ENCODE data around the gene ARRDC3.
"Not testable (repeated sequence)": the region's sequence is repeated elsewhere in the genome, so short reads cannot be mapped to it uniquely, and the experiment has no call there.

Gene ARRDC3

DNA sequence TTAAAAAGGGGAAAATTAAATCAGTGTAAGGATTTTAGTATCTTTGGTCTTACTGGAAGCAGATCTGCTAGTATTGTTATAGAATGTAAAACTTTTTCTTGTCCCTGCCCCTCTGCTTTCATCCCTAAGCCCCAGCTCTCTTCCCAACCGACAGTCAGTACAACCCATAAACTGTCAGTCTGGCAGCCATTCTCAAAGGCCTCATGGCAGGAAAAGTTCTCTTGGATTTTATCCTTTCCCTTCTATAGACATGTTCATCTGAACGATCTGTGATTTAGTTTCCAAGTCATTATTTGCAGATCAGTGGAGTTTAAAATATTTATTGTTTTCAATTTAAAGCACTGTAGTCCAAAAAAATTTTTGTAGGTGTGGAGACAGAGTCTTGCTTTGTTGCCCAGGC, 39.2 kb downstream of the ARRDC3 start:
- Histone ChIP-seq H3K27me3 (no peaks in the 10 kb centered on the region), H3K9me3 (no peaks in the 10 kb centered on the region), H3K4me3 (ENCODE audit: low read depth, low read length) (no peak overlapping the region), H3K4me1 (no peaks in the 10 kb centered on the region), H3K36me3 (no peaks in the 10 kb centered on the region)
- TF ChIP-seq, protein P1, sequence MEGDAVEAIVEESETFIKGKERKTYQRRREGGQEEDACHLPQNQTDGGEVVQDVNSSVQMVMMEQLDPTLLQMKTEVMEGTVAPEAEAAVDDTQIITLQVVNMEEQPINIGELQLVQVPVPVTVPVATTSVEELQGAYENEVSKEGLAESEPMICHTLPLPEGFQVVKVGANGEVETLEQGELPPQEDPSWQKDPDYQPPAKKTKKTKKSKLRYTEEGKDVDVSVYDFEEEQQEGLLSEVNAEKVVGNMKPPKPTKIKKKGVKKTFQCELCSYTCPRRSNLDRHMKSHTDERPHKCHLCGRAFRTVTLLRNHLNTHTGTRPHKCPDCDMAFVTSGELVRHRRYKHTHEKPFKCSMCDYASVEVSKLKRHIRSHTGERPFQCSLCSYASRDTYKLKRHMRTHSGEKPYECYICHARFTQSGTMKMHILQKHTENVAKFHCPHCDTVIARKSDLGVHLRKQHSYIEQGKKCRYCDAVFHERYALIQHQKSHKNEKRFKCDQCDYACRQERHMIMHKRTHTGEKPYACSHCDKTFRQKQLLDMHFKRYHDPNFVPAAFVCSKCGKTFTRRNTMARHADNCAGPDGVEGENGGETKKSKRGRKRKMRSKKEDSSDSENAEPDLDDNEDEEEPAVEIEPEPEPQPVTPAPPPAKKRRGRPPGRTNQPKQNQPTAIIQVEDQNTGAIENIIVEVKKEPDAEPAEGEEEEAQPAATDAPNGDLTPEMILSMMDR (IDR thresholded peaks at IDR 0.05; ENCODE audit: low read depth, low read length): no peak
- no peak for DNase-seq

DNA sequence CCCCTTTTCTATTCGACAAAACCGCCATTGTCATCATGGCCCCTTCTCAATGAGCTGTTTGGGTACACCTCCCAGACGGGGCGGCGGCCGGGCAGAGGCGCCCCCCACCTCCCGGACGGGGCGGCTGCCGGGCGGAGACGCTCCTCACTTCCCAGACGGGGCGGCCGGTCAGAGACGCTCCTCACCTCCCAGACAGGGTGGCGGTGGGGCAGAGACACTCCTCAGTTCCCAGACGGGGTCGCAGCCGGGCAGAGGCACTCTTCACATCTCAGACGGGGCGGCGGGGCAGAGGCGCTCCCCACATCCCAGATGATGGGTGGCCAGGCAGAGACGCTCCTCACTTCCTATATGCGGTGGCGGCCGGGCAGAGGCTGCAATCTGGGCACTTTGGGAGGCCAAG, 40.2 kb downstream of the ARRDC3 start:
- not testable (repeated sequence) for DNase-seq; H3K4me1 ChIP-seq; H3K27me3 ChIP-seq; H3K36me3 ChIP-seq; H3K4me3 ChIP-seq (ENCODE audit: low read depth, low read length); H3K9me3 ChIP-seq

DNA sequence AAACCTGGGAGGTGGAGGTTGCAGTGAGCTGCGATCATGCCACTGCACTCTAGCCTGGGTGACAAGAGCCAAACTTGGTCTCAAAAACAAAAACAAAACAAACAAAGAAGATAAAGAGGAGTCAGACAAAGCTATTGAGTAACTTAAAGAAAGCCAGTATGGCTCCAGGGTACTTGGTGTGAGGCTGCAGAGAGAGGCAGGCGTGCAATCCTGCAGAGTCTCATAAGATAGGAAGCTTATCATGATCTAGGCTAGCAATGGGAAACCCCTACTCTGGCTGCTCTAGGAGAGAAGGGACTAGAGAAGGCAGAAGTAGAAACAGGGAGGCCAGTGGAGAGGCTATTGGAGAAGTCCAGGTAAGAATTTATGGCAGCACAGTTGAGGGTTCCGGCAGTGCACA, 42.0 kb downstream of the ARRDC3 start:
- no peak for DNase-seq
- Histone ChIP-seq H3K9me3 (no peaks in the 10 kb centered on the region), H3K4me3 (ENCODE audit: low read depth, low read length) (no peak overlapping the region), H3K27me3 (no peaks in the 10 kb centered on the region), H3K36me3 (no peaks in the 10 kb centered on the region), H3K4me1 (no peaks in the 10 kb centered on the region)
- TF ChIP-seq, protein P1 (IDR thresholded peaks at IDR 0.05; ENCODE audit: low read depth, low read length): no peak

DNA sequence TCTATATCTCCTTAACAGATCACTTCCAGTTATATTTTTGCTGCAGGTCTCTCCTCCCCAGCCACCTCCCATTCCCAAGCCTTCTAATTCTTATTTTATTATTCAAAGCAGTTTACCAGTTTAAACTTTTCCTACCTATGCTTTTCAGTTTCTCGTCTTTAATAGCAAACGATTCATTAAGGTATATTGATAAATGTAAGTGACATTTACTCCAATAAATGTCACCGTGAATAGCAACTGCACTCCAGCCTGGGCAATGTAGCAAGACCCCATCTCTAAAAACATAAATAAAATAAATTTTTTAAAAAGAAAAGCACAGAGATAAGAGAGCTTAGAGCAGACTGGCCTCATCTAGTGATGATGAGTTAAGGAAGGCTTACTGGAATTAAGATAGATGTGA, 42.6 kb downstream of the ARRDC3 start:
- Histone ChIP-seq H3K36me3 (no peaks in the 10 kb centered on the region), H3K4me3 (ENCODE audit: low read depth, low read length) (no peak overlapping the region), H3K9me3 (no peaks in the 10 kb centered on the region), H3K4me1 (no peaks in the 10 kb centered on the region), H3K27me3 (no peaks in the 10 kb centered on the region)
- TF ChIP-seq, protein P1 (IDR thresholded peaks at IDR 0.05; ENCODE audit: low read depth, low read length): no peak
- no peak for DNase-seq

DNA sequence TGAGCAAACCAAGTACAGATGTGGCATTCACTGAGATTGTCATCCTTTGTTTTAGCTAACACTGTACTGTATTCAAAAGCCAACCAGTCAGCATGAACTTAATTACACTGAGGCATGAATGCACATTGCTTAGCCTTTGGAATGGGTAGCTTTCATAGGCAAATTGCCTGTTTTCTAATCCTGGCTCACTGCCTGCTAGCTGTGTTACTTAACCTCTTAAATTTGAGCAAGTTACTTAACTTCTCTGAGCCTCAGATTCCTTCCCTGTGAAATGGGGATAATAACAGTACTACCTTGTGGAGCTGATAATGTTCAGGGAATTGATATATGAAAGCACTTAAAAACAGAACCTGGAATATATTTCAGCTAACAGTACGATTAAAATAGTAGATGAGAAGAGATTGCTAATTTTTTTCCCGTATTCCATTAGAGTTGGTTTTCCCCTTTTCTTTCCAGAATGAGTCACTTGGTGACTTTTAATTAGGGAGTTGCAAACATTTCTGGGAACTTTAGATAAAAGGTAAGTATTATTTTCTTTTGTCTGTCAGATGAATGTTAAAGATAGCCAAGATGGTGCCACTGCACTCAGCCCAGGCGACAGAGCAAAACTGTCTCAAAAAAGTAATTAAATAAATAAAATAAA, 43.9 kb downstream of the ARRDC3 start:
- Histone ChIP-seq H3K4me3 (ENCODE audit: low read depth, low read length) (no peak overlapping the region), H3K27me3 (no peaks in the 10 kb centered on the region), H3K4me1 (no peaks in the 10 kb centered on the region), H3K36me3 (no peaks in the 10 kb centered on the region), H3K9me3 (no peaks in the 10 kb centered on the region)
- TF ChIP-seq, protein P1 (IDR thresholded peaks at IDR 0.05; ENCODE audit: low read depth, low read length): no peak
- no peak for DNase-seq

DNA sequence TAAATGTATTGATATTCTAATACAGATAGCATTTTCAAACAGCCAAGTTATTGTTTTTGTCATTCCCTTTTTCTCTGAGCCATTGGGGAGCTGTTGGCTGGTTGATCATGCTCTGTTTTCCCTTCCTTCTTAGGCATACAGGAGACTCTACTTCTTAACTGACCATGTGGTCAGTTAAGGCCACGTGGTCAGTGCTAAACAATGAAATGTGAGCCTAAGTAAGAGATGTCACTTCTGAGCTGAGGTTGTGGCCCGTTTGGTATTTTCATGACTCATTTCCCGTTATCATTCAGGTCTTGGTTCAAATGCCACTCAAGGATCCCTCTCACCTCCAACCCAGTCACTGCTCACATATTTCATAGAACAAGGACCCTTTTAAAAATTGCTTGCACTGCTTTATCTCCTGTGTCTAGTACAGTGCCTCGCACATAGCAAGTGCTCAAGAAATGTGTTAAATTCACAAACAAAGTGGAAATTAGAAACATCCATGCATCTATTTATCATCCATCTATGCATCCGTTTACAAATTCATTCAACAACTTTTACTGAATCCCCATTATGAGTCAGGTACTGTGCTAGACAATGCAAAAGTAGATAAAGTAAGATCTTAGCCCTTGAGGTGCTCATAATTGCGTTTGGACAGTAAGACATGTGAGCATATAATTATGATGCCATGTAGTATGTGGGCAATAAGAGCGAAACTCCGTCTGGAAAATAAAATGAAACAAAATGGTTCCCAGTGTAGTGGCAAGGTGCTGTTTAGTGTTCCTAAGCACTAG, 50.7 kb downstream of the ARRDC3 start:
- TF ChIP-seq, protein P1 (IDR thresholded peaks at IDR 0.05; ENCODE audit: low read depth, low read length): no peak
- DNase-seq: no peak
- Histone ChIP-seq H3K4me1 (no peaks in the 10 kb centered on the region), H3K9me3 (no peaks in the 10 kb centered on the region), H3K4me3 (ENCODE audit: low read depth, low read length) (no peak overlapping the region), H3K36me3 (no peaks in the 10 kb centered on the region), H3K27me3 (no peaks in the 10 kb centered on the region)
